Measurements from ENCODE around the gene AGAP1.

The AGAP1 gene

GRCh38 chr2:235954888-235955480 is 461.1 kb downstream of the AGAP1 start:
- Histone ChIP-seq H3K36me3 (replicated peaks) (no peaks in the 10 kb centered on the region), H3K27me3 (replicated peaks) (no peaks in the 10 kb centered on the region), H3K27ac (no peak overlapping the region), H3K4me3 (ENCODE audit: low read depth, low read length) (no peak overlapping the region)
- no peak for DNase-seq
- no peak for TF ChIP-seq CTCF (IDR thresholded peaks at IDR 0.05; ENCODE audit: low read depth, low read length, missing control alignments)
- in situ Hi-C loops (cut with HindIII; ENCODE audit: low pct_ligation_motif_present, low sequenced_read_pairs), result no loop called here

DNA sequence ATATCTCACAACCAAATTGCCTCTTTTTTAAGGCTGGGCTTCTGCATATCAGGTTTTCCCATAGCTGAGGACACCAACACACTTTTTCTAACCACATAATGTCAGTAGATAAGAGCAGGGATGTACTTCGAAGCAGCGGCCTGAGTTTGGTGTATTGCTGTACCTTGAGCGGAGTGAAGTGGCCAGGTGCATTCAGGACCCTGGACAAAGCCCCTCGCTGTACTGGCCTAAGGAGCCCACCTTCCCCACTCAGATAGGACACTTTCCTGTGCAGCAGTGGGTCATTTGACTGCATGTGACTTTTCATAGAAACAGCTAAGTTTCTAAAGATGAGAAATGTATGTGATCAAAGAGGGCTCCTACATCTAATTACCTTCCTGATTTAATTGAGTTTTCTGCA is 461.8 kb downstream of the AGAP1 start:
- Histone ChIP-seq H3K27ac (no peak overlapping the region), H3K4me3 (ENCODE audit: low read depth, low read length) (no peak overlapping the region), H3K36me3 (replicated peaks) (no peaks in the 10 kb centered on the region), H3K27me3 (replicated peaks) (no peaks in the 10 kb centered on the region)
- no peak for TF ChIP-seq CTCF (IDR thresholded peaks at IDR 0.05; ENCODE audit: low read depth, low read length, missing control alignments)
- in situ Hi-C loops (cut with HindIII; ENCODE audit: low pct_ligation_motif_present, low sequenced_read_pairs), result no loop called here
- DNase-seq, result no peak

GRCh38 chr2:235956281-235956970 is 462.6 kb downstream of the AGAP1 start:
- DNase-seq, result no peak
- no peak for TF ChIP-seq CTCF (IDR thresholded peaks at IDR 0.05; ENCODE audit: low read depth, low read length, missing control alignments)
- Histone ChIP-seq H3K27ac (no peak overlapping the region), H3K36me3 (replicated peaks) (no peaks in the 10 kb centered on the region), H3K4me3 (ENCODE audit: low read depth, low read length) (no peak overlapping the region), H3K27me3 (replicated peaks) (no peaks in the 10 kb centered on the region)
- in situ Hi-C loops (cut with HindIII; ENCODE audit: low pct_ligation_motif_present, low sequenced_read_pairs), result no loop called here

DNA sequence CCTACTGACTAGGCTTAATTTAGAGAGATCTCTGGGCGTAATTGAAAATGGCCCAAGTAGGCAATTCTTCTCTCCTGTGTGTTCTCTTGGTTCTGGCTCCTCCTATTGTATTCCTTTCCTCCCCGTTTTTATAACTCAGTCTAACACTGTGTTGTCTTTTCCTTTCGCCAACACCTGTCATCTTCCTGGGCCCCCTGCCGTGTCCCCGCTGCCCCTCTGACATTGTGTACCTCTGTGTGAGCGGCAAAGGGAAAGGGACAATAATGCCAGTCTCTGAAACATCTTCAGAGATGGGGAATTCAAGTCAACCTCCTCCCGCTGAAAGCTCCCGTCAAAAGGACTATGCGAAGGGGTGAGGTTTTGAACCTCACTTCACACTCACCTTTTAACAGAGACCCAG is 463.4 kb downstream of the AGAP1 start:
- Histone ChIP-seq H3K27me3 (replicated peaks) (no peaks in the 10 kb centered on the region), H3K36me3 (replicated peaks) (no peaks in the 10 kb centered on the region), H3K4me3 (ENCODE audit: low read depth, low read length) (no peak overlapping the region), H3K27ac (no peak overlapping the region)
- in situ Hi-C loops (cut with HindIII; ENCODE audit: low pct_ligation_motif_present, low sequenced_read_pairs), result no loop called here
- TF ChIP-seq CTCF (IDR thresholded peaks at IDR 0.05; ENCODE audit: low read depth, low read length, missing control alignments), result no peak
- no peak for DNase-seq

- Histone ChIP-seq H3K36me3 (replicated peaks) (no peaks in the 10 kb centered on the region), H3K27me3 (replicated peaks) (no peaks in the 10 kb centered on the region), H3K27ac (no peak overlapping the region), H3K4me3 (ENCODE audit: low read depth, low read length) (no peak overlapping the region)
- DNase-seq, result peak; percentile 24
- in situ Hi-C loops (cut with HindIII; ENCODE audit: low pct_ligation_motif_present, low sequenced_read_pairs), result no loop called here
- no peak for TF ChIP-seq CTCF (IDR thresholded peaks at IDR 0.05; ENCODE audit: low read depth, low read length, missing control alignments)
Observed at GRCh38 chr2:235958221-235958930, 464.5 kb downstream of the AGAP1 start.

Data from brain microvascular endothelial cell (primary cell).